ENCODE results near the gene SMURF1.

- TF ChIP-seq CTCF (IDR thresholded peaks at IDR 0.05 in 8 of 11, conservative IDR thresholded peaks at IDR 0.05 in 3 of 11) (no peak), POLR2A (IDR thresholded peaks at IDR 0.05) (no peak), POLR2AphosphoS5 (IDR thresholded peaks at IDR 0.05) (no peak)
Measured at GRCh38 chr7:99098824-99099498, 44.9 kb downstream of the SMURF1 start.
